DMS114 treated with DMSO at 0.1 percent for 48 hours (cell line): ENCODE results near the gene RNASE12.
"Not testable (repeated sequence)": the region's sequence is repeated elsewhere in the genome, so short reads cannot be mapped to it uniquely, and the experiment has no call there.

Source experiments
- DNase-seq: peaks from one replicate; lab custom pipeline; 2025; ENCODE audit not compliant: unreplicated experiment; lab: John Stamatoyannopoulos, UW

RNASE12 gene

GRCh38 chr14:20614038-20614840 lies 23.1 kb upstream of the RNASE12 start:
- no peak for DNase-seq

DNA sequence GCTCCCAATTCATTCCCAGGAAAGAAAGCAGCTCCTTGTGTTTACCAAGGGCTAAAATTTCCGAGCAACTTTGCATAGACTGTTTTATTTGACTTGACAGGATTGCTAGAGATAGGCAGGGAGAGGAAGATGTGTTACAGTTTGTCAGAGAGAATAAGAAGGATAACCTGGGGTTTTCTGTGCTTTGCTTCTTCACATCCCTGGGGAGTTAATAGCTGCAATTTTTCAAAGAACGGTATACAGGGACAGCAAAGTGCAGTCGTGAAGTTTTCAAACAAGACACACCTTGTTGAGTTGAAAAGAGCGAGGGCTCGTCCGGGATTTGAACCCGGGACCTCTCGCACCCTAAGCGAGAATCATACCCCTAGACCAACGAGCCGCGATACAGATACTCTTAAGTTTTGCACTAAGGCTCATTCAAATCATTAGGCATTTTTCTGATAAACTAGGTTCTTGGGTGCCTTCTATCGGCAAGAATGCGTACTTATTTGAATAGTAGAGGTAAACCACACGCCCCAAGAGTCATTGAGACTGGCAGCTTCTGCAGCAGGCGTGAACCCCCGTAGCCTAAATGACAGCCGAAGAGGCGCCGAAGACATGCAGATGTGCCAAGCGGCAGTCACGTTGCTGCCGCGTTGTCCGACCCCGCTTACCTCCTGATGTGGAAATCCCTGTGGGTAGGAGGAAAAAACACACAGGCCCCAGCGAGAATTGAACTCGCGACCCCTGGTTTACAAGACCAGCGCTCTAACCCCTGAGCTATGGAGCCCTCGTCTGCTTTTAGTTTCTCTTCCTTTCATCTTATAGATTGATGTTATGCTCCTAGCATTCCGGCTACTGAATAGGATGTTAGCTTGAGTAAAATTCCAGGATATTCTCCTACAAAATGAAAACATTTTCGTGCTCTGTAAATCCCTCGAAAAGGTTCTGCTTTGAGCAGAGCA lies 22.2 kb upstream of the RNASE12 start:
- peak; percentile 92 for DNase-seq

DNA sequence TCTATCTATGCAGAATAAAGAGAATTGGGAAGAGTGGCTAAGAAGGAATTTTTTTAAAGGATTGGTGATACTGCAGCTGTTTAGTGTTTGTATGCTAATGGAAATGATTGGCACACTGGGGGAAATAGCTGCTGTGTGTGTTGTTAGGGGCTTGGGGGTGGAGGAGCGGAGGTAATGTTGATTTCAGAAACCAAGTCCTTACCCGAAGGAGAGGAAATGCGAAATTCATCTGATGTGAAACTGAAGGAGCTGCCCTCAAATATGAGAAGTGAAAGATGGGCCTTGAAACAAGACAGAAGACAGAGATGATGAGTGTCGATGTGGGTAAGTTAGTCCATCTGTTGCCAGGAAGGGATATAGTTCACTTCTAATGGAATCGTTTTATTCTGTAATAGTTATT lies 21.2 kb upstream of the RNASE12 start:
- DNase-seq = no peak

- DNase-seq = no peak
Measured at GRCh38 chr14:20611277-20611676, 20.1 kb upstream of the RNASE12 start.

- peak; percentile 72 for DNase-seq
Measured at GRCh38 chr14:20610002-20610765, 19.0 kb upstream of the RNASE12 start.

- peak; percentile 90 for DNase-seq
Measured at GRCh38 chr14:20609215-20610001, 18.2 kb upstream of the RNASE12 start.

- DNase-seq = no peak
Measured at GRCh38 chr14:20608383-20609110, 17.4 kb upstream of the RNASE12 start.

DNA sequence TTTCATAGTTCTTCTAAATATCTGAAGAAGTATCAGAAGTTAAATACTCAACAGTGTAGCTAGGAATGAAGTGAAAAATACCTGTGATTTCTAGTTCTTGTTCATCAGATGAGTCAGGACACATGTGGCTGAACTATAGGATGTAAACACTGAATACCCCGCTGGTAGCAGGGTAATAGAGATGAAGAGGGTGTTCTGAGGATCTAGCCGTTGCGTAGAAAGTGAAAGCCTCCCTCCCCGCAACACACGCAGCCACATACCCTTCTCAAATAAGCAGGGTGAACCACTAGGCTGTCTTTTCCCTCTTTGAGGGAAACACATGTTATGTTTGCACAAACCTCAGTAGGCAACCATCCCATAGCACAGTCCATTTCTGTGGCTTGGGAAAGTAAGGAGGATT lies 16.4 kb upstream of the RNASE12 start:
- DNase-seq = no peak

DNA sequence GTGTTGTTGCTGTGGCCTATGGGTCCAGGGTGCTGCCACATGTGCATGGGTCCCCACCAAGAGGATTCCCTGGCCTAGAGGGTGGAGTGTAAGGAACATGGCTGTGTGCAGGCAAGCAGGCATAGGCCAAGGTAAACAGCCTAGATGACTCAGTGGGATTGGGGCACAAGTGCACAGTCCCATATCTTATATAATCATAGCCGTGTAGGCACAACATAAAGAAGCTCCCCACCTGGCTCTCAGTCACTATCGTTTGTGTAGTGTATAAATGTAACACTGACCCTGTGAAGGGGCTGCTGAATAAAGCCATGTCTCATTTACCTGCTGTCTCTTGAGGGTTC lies 15.7 kb upstream of the RNASE12 start:
- DNase-seq = no peak

- peak; percentile 39 for DNase-seq
Measured at GRCh38 chr14:20606190-20606901, 15.2 kb upstream of the RNASE12 start.

- DNase-seq = no peak
Measured at GRCh38 chr14:20603813-20604690, 12.9 kb upstream of the RNASE12 start.

DNA sequence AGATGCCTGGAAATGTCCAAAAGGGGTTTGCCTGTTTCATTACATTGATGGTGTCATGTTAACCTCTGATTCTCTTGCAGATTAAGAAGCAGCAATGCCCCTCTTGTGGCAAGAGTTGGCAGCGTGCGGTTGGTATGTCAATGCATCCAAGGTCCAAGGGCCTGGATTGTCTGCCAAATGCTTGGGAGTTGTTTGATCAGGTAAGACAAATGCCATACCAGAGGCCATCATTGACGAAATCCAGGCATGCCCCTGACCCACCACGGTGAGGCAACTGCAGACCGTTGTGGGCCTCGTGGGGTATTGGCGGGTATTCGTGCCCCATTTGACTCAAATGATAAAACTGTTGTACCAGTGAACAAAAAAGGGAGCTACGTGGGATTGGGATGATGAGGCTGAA lies 11.4 kb upstream of the RNASE12 start:
- no peak for DNase-seq

DNA sequence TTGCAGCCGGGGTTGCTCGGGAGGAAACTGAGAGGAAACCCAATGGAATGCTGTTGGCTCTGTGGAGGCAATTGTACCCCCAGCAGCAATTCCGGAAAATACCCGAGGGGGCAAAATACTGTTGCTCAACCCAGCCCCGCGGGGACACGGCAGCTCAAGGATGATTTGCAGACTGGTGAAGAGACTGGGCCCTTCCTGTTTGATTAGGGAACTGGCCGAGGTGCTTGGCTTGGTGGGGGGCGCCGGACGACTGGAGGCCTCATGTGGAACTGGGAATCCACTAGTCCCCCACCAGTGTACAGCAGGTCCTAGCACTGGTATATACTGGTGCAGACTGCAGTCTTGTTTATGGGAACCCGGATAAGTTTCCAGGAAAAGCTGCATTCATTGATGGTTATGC lies 10.3 kb upstream of the RNASE12 start:
- DNase-seq = no peak

GRCh38 chr14:20597108-20597507 lies 5.9 kb upstream of the RNASE12 start:
- no peak for DNase-seq

GRCh38 chr14:20595726-20596125 lies 4.5 kb upstream of the RNASE12 start:
- not testable (repeated sequence) for DNase-seq

DNA sequence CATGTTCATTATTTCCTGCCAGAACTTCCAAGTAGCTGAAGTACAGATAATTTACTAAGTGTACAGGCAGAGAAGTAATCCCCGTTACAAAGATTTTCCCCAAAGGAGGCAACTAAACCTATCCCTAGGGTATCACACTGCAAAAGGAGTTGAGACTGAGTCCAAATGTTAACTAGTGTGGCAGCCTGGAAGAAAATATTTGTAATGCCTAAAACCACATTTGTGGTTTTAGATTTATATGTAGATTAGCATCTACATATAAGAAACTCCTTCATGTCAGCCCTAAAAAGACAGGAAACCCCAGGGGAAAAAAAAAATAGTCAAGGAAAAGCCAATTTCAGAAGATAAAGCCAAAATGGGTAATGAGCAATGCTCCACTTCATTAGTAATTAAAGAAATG lies 1.4 kb upstream of the RNASE12 start:
- no peak for DNase-seq

GRCh38 chr14:20587489-20588154 lies 3.6 kb downstream of the RNASE12 start, which contains the start of gene RNASE11:
TSS of gene RNASE11 (minus strand) at chr14:20588001.
- no peak for DNase-seq

DNA sequence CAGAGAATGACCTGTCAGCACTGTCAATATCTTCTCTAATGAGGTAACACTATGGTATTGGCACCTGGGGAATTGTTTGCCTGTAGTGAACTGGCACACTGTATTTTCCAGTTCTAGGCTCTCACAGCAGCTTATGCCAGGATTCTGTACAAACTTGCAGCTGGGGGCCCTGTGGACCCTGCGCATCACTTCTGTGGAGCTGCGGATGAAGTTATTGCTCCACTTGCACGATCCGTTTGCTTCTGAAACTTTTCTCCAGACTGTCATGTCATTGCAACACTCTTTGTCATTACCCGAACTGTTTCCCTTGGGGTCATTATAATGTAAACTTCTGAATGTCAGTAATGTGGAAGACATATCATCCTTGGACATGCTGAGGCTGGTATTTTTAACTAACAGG lies 7.3 kb downstream of the RNASE12 start:
- DNase-seq = no peak
